ENCODE measurements around the gene CAMK1D. TPM values are rescaled to one million over a fixed set of nuclear protein-coding genes. Genes with fewer than 3 reads are reported as not detected.

The CAMK1D gene
- polyA plus RNA-seq, 1 donor: 8.4 TPM

DNA sequence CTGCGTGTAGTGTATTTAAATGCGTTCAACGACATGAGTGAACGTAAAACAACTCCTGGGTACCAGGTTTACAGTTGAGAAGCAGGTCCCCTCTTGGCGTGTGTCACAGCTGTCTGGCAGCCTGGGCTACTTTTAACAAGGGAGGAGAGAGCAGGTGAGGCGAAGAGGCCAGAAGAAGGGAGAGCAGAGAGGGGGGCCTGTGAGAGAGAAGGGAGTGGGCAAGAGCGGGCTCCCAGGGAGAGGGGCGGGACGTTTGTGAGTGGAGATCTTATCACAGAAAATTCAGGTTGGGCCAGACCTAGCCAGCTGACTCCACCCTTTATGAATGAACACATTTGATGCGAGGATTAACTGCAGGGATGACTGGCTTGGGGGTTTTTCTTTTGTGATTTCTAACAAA lies 154.0 kb downstream of the CAMK1D start:
- Histone ChIP-seq H3K9me3 (ENCODE audit: control insufficient read depth, low read depth, low read length) (no peaks in the 10 kb centered on the region), H3K27me3 (ENCODE audit: control insufficient read depth, insufficient read depth, low read length) (no peaks in the 10 kb centered on the region), H3K4me3 (ENCODE audit: low read length) (no peak overlapping the region), H3K4me1 (ENCODE audit: control insufficient read depth, insufficient read depth, low read length) (peaks cover 20% of the 10 kb centered on the region), H3K36me3 (ENCODE audit: control insufficient read depth, insufficient read depth, low read length) (no peaks in the 10 kb centered on the region), H3K27ac (ENCODE audit: low read length) (no peak overlapping the region)
- WGBS (ENCODE audit: insufficient coverage, low lambda C conversion rate): 67% methylated on average over 1 of the region's 10 CpGs
- DNase-seq: no peak

DNA sequence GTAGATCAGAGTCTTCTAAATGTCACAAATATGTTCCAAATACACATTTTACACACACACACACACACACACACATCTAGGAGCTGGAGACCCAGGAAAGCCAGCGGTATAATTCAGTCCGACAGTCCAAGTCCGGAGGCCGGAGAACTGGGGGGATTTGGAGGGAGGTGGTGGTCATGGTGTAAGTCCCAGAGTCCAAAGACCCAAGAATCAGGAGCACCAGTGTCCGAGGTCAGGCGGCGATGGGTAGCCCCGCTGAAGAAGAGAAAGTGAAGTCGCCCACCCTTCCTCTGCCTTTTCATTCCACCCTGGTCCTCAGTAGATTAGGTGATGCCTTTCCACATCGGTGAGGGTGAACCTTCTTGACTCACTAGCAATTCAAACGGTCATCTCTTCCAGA lies 154.8 kb downstream of the CAMK1D start:
- Histone ChIP-seq H3K27me3 (ENCODE audit: control insufficient read depth, insufficient read depth, low read length) (no peaks in the 10 kb centered on the region), H3K4me3 (ENCODE audit: low read length) (no peak overlapping the region), H3K4me1 (ENCODE audit: control insufficient read depth, insufficient read depth, low read length) (peaks cover 20% of the 10 kb centered on the region), H3K27ac (ENCODE audit: low read length) (no peak overlapping the region), H3K9me3 (ENCODE audit: control insufficient read depth, low read depth, low read length) (no peaks in the 10 kb centered on the region), H3K36me3 (ENCODE audit: control insufficient read depth, insufficient read depth, low read length) (no peaks in the 10 kb centered on the region)
- WGBS (ENCODE audit: insufficient coverage, low lambda C conversion rate): 100% methylated on average over 1 of the region's 11 CpGs
- DNase-seq: no peak

DNA sequence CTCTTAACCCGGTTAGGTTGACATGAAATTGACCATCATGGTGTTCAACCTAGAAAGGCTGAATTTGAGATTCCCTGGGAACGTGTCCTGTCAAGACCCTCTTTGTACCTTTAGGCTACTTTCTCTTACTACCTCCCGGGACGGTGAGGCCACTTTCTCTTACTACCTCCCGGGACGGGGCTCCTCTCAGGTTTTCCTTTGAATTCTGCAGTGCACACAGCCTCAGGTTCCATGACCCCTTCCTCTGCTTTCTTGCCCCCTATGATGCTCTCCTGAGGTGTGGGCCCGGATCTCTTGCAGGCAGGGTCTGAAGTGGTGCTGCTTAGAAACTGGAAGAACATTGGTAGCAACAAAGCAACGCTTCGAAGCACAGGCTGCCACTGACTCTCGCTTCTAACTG lies 155.3 kb downstream of the CAMK1D start:
- Histone ChIP-seq H3K4me3 (ENCODE audit: low read length) (no peak overlapping the region), H3K36me3 (ENCODE audit: control insufficient read depth, insufficient read depth, low read length) (no peaks in the 10 kb centered on the region), H3K9me3 (ENCODE audit: control insufficient read depth, low read depth, low read length) (no peaks in the 10 kb centered on the region), H3K4me1 (ENCODE audit: control insufficient read depth, insufficient read depth, low read length) (peaks cover 20% of the 10 kb centered on the region), H3K27ac (ENCODE audit: low read length) (no peak overlapping the region), H3K27me3 (ENCODE audit: control insufficient read depth, insufficient read depth, low read length) (no peaks in the 10 kb centered on the region)
- 100% methylated on average over 4 of the region's 10 CpGs for WGBS (ENCODE audit: insufficient coverage, low lambda C conversion rate)
- DNase-seq: no peak

DNA sequence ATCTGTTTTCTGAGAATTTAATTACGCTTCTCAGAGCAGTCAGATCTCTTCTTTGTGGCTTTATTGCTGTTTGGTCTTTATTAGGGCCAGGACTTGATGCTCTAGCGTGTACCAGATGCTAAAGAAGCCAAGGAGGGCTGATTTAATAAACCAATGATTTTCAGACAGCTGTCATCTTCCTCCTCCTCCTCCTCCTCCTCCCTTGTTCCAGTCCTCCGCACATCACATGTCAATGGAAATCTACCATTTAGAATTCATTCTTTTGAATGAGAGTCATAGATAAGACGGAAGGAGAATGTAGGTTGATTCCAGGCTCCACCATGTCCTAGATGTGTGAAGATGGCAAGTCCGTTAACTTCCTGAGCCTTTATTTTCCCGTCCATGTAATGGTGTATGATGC lies 156.3 kb downstream of the CAMK1D start:
- Histone ChIP-seq H3K4me1 (ENCODE audit: control insufficient read depth, insufficient read depth, low read length) (peaks cover 14% of the 10 kb centered on the region), H3K9me3 (ENCODE audit: control insufficient read depth, low read depth, low read length) (no peaks in the 10 kb centered on the region), H3K4me3 (ENCODE audit: low read length) (no peak overlapping the region), H3K36me3 (ENCODE audit: control insufficient read depth, insufficient read depth, low read length) (no peaks in the 10 kb centered on the region), H3K27ac (ENCODE audit: low read length) (no peak overlapping the region), H3K27me3 (ENCODE audit: control insufficient read depth, insufficient read depth, low read length) (no peaks in the 10 kb centered on the region)
- whole genome bisulfite sequencing (ENCODE audit: insufficient coverage, low lambda C conversion rate): 100% methylated on average over 1 of the region's 6 CpGs
- DNase-seq: no peak

DNA sequence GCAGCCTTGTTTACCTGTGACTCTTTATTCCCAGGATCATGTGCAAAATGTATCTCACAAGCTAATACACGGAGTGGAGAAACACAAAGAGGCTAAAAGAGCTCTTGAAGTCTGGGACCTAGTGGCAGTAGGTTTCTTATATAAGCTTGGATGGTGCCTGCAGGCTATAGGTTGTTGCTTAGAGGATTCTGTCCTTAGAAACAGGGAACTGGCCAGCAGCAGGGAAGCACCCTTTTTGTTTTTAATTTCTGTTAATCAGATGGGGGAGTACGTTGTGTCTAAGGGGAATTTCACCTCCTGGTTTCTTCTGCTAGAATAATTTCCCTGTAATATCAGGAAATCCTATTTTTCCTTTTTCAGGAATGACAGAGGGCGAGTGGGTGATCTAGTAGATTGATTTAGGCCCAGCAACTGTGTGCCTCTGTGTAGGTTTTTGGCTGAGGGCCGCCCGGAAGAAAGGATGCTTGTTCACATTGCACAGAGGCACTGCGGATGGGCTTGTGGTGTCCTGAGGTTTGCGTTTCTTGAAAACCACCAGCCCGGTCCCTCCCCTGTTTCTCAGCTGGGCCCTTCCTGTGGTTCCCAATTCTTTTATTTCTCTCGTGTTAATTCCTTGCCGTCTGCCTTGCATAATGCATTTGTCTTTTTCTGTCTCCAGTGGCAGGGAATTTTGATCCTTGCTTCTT lies 158.0 kb downstream of the CAMK1D start:
- Histone ChIP-seq H3K27me3 (ENCODE audit: control insufficient read depth, insufficient read depth, low read length) (no peaks in the 10 kb centered on the region), H3K9me3 (ENCODE audit: control insufficient read depth, low read depth, low read length) (no peaks in the 10 kb centered on the region), H3K36me3 (ENCODE audit: control insufficient read depth, insufficient read depth, low read length) (no peaks in the 10 kb centered on the region), H3K27ac (ENCODE audit: low read length) (no peak overlapping the region), H3K4me3 (ENCODE audit: low read length) (no peak overlapping the region), H3K4me1 (ENCODE audit: control insufficient read depth, insufficient read depth, low read length) (no peaks in the 10 kb centered on the region)
- DNase-seq: no peak
- WGBS (ENCODE audit: insufficient coverage, low lambda C conversion rate): 89% methylated on average over 3 of the region's 10 CpGs

DNA sequence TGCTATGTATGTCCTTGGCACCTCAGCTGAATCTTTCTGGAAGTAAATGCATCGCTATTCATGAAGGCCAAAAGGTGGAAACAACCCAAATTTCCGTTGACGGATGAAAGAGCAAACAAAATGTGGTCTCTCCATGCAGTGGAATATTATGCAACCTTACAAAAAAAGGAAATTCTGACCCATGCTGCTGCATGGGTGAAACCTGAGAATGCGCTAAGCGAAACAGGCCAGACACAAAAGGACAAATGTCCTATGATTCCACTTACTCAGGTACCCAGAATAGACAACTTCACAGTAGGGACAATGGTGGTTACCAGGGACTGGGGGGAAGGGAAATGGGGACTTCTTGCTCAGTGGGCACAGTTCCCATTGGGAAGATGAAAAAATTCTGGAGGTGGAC lies 158.8 kb downstream of the CAMK1D start:
- WGBS (ENCODE audit: insufficient coverage, low lambda C conversion rate): 100% methylated on average over 1 of the region's 5 CpGs
- Histone ChIP-seq H3K36me3 (ENCODE audit: control insufficient read depth, insufficient read depth, low read length) (no peaks in the 10 kb centered on the region), H3K27ac (ENCODE audit: low read length) (no peak overlapping the region), H3K4me1 (ENCODE audit: control insufficient read depth, insufficient read depth, low read length) (no peaks in the 10 kb centered on the region), H3K27me3 (ENCODE audit: control insufficient read depth, insufficient read depth, low read length) (no peaks in the 10 kb centered on the region), H3K9me3 (ENCODE audit: control insufficient read depth, low read depth, low read length) (no peaks in the 10 kb centered on the region), H3K4me3 (ENCODE audit: low read length) (no peak overlapping the region)
- no peak for DNase-seq

DNA sequence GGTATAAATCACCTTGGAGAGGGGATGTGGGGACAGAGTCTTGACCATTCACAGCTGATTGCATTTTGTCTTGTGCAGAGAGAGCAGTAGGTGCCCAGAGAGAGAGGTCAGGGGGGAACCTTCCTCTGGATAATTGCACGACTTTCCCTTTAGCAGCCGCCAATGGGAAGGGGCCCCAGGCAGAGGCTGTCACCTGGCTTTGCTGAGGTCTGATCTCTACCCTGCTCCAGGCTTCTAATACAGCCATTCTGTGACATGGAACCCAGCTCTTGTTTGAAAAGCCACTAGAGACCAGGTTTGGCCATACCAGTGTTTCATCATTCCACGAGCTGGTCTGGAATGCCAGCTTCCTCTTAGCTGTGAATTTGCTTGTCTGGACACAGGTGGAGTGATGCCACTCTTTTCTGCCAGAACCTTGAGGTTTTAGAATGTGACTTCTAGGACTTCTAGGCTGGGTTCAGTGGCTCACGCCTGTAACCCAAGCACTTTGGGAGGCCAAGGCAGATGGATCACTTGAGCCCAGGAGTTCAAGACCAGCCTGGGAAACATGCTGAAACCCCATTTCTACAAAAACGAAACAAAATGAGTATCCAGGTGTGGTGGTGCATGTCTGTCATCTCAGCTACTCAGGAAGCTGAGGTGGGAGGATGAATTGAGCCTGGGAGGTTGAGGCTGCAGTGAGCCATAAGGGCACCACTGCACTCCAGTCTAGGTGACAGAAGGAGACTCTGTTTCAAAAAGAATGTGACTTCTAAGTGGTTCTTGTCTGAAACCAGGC lies 159.9 kb downstream of the CAMK1D start:
- no CpG with 5 or more reads among the region's 5 CpGs for WGBS (ENCODE audit: insufficient coverage, low lambda C conversion rate)
- no peak for DNase-seq

DNA sequence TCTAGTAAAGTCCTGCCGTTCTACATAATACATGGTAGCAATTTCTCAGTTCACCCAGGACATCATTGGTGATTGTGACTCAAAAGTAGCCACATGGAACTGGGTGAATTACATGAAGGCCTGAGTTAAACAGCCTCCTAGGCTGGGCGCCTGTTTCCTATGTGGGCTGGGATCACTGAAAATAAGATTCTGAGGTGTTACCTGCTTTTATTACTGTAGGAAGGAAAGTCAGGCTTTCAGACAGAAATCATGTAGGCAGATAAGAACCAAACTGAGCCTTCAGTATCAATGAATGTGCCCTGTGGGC lies 160.4 kb downstream of the CAMK1D start:
- Histone ChIP-seq H3K9me3 (ENCODE audit: control insufficient read depth, low read depth, low read length) (no peaks in the 10 kb centered on the region), H3K27ac (ENCODE audit: low read length) (no peak overlapping the region), H3K27me3 (ENCODE audit: control insufficient read depth, insufficient read depth, low read length) (no peaks in the 10 kb centered on the region), H3K4me3 (ENCODE audit: low read length) (no peak overlapping the region), H3K4me1 (ENCODE audit: control insufficient read depth, insufficient read depth, low read length) (no peaks in the 10 kb centered on the region), H3K36me3 (ENCODE audit: control insufficient read depth, insufficient read depth, low read length) (no peaks in the 10 kb centered on the region)
- WGBS (ENCODE audit: insufficient coverage, low lambda C conversion rate): no CpG with 5 or more reads among the region's 2 CpGs
- DNase-seq: no peak

More for the DNA sequence above, 159.9 kb downstream of the CAMK1D start:
- Histone ChIP-seq H3K9me3 (ENCODE audit: control insufficient read depth, low read depth, low read length) (no peaks in the 10 kb centered on the region), H3K27me3 (ENCODE audit: control insufficient read depth, insufficient read depth, low read length) (no peaks in the 10 kb centered on the region), H3K4me3 (ENCODE audit: low read length) (no peak overlapping the region), H3K4me1 (ENCODE audit: control insufficient read depth, insufficient read depth, low read length) (no peaks in the 10 kb centered on the region), H3K27ac (ENCODE audit: low read length) (no peak overlapping the region), H3K36me3 (ENCODE audit: control insufficient read depth, insufficient read depth, low read length) (no peaks in the 10 kb centered on the region)

DNA sequence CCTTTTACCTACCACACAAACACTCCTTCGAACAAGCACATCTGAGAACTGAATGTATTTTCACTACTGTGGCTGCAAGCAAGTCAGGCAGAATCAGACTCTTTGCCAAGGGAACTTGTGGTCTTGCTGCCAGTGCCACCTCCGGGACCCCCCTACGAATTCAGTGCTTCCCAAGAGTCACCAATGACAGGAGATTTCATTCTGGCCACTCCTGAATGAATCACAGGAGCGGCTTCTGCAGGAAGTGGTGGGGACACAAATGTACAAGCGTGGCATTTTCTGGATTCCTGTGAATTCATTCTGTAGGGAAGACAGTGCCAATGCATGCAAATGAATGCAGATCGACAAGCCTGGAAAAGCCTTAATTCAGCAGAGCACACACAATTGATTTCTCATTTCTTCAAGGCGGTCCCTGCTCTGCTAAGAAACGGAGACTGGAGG lies 161.2 kb downstream of the CAMK1D start:
- DNase-seq: no peak
- no CpG with 5 or more reads among the region's 8 CpGs for WGBS (ENCODE audit: insufficient coverage, low lambda C conversion rate)
- H3K4me3 ChIP-seq (ENCODE audit: low read length): no peak overlapping the region

DNA sequence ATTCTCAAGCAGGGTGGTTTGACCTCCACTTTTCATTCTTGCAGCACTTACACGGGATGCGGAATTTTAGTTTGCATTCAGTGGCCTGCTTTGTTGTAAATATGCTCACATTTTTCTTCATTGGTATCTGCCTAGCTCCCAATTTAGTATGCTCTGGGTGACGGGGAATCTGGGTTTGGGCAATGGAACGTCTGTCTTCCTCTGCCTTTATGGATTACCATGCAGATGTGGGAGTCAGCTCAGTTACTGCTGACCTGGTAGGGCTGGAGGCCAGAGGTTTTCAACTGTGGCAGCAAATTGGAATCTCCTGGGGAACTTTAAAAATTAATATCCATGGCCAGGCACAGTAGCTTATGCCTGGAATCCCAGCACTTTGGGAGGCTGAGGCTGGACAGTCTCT lies 161.6 kb downstream of the CAMK1D start:
- no peak for DNase-seq
- no peaks in the 10 kb centered on the region for H3K27me3 ChIP-seq (ENCODE audit: control insufficient read depth, insufficient read depth, low read length)
- H3K27ac ChIP-seq (ENCODE audit: low read length): no peak overlapping the region
- no peaks in the 10 kb centered on the region for H3K4me1 ChIP-seq (ENCODE audit: control insufficient read depth, insufficient read depth, low read length)
- H3K4me3 ChIP-seq (ENCODE audit: low read length): no peak overlapping the region
- no peaks in the 10 kb centered on the region for H3K36me3 ChIP-seq (ENCODE audit: control insufficient read depth, insufficient read depth, low read length)
- no CpG with 5 or more reads among the region's 4 CpGs for WGBS (ENCODE audit: insufficient coverage, low lambda C conversion rate)
- H3K9me3 ChIP-seq (ENCODE audit: control insufficient read depth, low read depth, low read length): no peaks in the 10 kb centered on the region

More for the DNA sequence above, 161.2 kb downstream of the CAMK1D start:
- Histone ChIP-seq H3K27me3 (ENCODE audit: control insufficient read depth, insufficient read depth, low read length) (no peaks in the 10 kb centered on the region), H3K27ac (ENCODE audit: low read length) (no peak overlapping the region), H3K4me1 (ENCODE audit: control insufficient read depth, insufficient read depth, low read length) (no peaks in the 10 kb centered on the region), H3K9me3 (ENCODE audit: control insufficient read depth, low read depth, low read length) (no peaks in the 10 kb centered on the region), H3K36me3 (ENCODE audit: control insufficient read depth, insufficient read depth, low read length) (no peaks in the 10 kb centered on the region)

DNA sequence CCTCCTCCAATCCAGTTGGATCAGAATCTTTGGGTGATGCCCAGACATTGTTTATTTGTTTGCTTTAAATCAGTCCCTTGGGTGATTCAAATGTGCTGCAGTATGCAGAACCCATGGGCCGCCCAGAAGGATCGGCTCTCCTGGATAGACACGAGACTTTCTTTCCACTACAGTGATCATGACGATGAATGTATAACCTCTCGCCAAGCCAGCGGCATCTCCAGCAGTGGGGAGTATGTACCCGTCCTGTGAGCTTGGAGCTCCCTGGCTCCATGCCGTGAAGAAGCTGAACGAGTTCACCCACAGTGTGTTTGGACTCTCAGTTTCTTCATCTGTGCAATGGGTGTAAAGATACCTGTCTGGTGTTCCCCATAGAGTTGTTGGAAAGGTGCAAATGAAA lies 162.3 kb downstream of the CAMK1D start:
- no peak overlapping the region for H3K27ac ChIP-seq (ENCODE audit: low read length)
- WGBS (ENCODE audit: insufficient coverage, low lambda C conversion rate): no CpG with 5 or more reads among the region's 9 CpGs
- no peaks in the 10 kb centered on the region for H3K4me1 ChIP-seq (ENCODE audit: control insufficient read depth, insufficient read depth, low read length)
- no peaks in the 10 kb centered on the region for H3K36me3 ChIP-seq (ENCODE audit: control insufficient read depth, insufficient read depth, low read length)
- no peaks in the 10 kb centered on the region for H3K9me3 ChIP-seq (ENCODE audit: control insufficient read depth, low read depth, low read length)
- no peak for DNase-seq
- H3K27me3 ChIP-seq (ENCODE audit: control insufficient read depth, insufficient read depth, low read length): no peaks in the 10 kb centered on the region
- H3K4me3 ChIP-seq (ENCODE audit: low read length): no peak overlapping the region

All from large intestine (tissue), 3 donors.